HepG2 (cell line): ENCODE results near the gene RAB39A. TPM values are rescaled to one million over a fixed set of nuclear protein-coding genes. Genes with fewer than 3 reads are reported as not detected.
A peak's percentile ranks its signal among the peaks of the same experiment; 100 is the strongest.

Experiments
- BCL6 ChIP-seq: IDR thresholded peaks from 2 replicates; pipeline ENCODE4 v1.6.1; 2016; ENCODE audit warnings: missing genetic modification reagents, missing compliant biosample characterization
- BRCA1 ChIP-seq: sonication (generic); formaldehyde crosslinking; IDR thresholded peaks from 2 replicates; pipeline ENCODE4 v1.4.0; 2020; ENCODE audit warnings: missing genetic modification reagents
- CENPT ChIP-seq: sonication (generic); formaldehyde crosslinking; IDR thresholded peaks from 2 replicates; pipeline ENCODE4 v1.8.0; 2022; ENCODE audit warnings: low read depth, mild to moderate bottlenecking, moderate library complexity, missing genetic modification reagents
- ELF4 ChIP-seq: sonication (generic); formaldehyde crosslinking; IDR thresholded peaks from 2 replicates; pipeline ENCODE4 v1.5.0; 2020; ENCODE audit warnings: missing genetic modification reagents, mild to moderate bottlenecking, moderate library complexity, borderline replicate concordance
- HNRNPL ChIP-seq: fragments of 200-400 bp; formaldehyde crosslinking; IDR thresholded peaks from 2 replicates; pipeline ENCODE4 v1.6.1; 2017; ENCODE audit warnings: mild to moderate bottlenecking, low read depth, low read length
- KDM2A ChIP-seq: sonication (generic); formaldehyde crosslinking; IDR thresholded peaks from 2 replicates; pipeline ENCODE4 v1.4.0; 2020; ENCODE audit warnings: low read depth, missing genetic modification reagents, borderline replicate concordance
- KMT2B ChIP-seq: IDR thresholded peaks from 2 replicates; pipeline ENCODE4 v1.6.1; 2016; ENCODE audit warnings: missing genetic modification reagents, missing compliant biosample characterization
- MBNL3 ChIP-seq: fragments of 250-450 bp; sonication (Bioruptor Pico); conservative IDR thresholded peaks from 2 replicates; pipeline ENCODE4 v1.8.0; 2022; ENCODE audit warnings: mild to moderate bottlenecking, inconsistent platforms
- NCOA1 ChIP-seq: sonication (generic); formaldehyde crosslinking; IDR thresholded peaks from 2 replicates; pipeline ENCODE4 v1.9.0; 2021; ENCODE audit warnings: missing genetic modification reagents
- RAD21 ChIP-seq: fragments of 450-650 bp; formaldehyde crosslinking; IDR thresholded peaks from 2 replicates; pipeline ENCODE4 v1.5.0; 2020; ENCODE audit warnings: mild to moderate bottlenecking
- SP140L ChIP-seq: sonication (generic); formaldehyde crosslinking; IDR thresholded peaks from 2 replicates; pipeline ENCODE4 v1.4.0; 2020; ENCODE audit warnings: missing genetic modification reagents, borderline replicate concordance
- ZBTB38 ChIP-seq: sonication (generic); formaldehyde crosslinking; IDR thresholded peaks from 2 replicates; pipeline ENCODE4 v1.5.1; 2020; ENCODE audit warnings: mild to moderate bottlenecking, missing genetic modification reagents
- ZBTB7A ChIP-seq: sonication (generic); formaldehyde crosslinking; IDR thresholded peaks from 2 replicates; pipeline ENCODE4 v1.8.0; 2022; ENCODE audit warnings: mild to moderate bottlenecking, missing genetic modification reagents
- ZKSCAN5 ChIP-seq: sonication (generic); formaldehyde crosslinking; IDR thresholded peaks from 2 replicates; pipeline ENCODE4 v1.5.1; 2020; ENCODE audit warnings: mild to moderate bottlenecking, missing genetic modification reagents
- ZMYM4 ChIP-seq: sonication (generic); formaldehyde crosslinking; IDR thresholded peaks from 2 replicates; pipeline ENCODE4 v1.8.1; 2023; ENCODE audit warnings: mild to moderate bottlenecking, missing genetic modification reagents
- polyA plus RNA-seq, 8 experiments: library from polyadenylated mRNA; depleted of rRNA in 3 of 8; stranded (reverse) in 7 of 8; unstranded in 1 of 8; fragments of >200 nt; fragmentation: Illumina TruSeq in 4 of 8; extraction: Trizol in 4 of 8; gene quantifications; 2 replicates each; pipeline versions ENCODE4 v1.2.1 to v1.2.3, GENCODE V29; 2011 to 2016; ENCODE audit warnings: low read depth in 4 of 8, missing spikeins in 1 of 8, mixed read lengths in 1 of 8; ENCODE audit not compliant: insufficient read depth in 1 of 8
- total RNA-seq, 5 experiments: library from RNA; depleted of rRNA; stranded (reverse); fragments of >200 nt; fragmentation: Illumina TruSeq; extraction: Trizol; gene quantifications; 2 replicates each; pipeline ENCODE4 v1.2.3, GENCODE V29; 2016; ENCODE audit warnings: low read depth in 1 of 5
- TF ChIP-seq, protein P1 (sequence below): sonication (generic); formaldehyde crosslinking; IDR thresholded peaks from 2 replicates; pipeline ENCODE4 v1.4.0; 2020; ENCODE audit warnings: missing genetic modification reagents
- TF ChIP-seq, protein P2 (sequence below): sonication (generic); formaldehyde crosslinking; IDR thresholded peaks from 2 replicates; pipeline ENCODE4 v1.5.1; 2020; ENCODE audit warnings: mild to moderate bottlenecking, missing genetic modification reagents, moderate library complexity
- TF ChIP-seq, protein P3 (sequence below): sonication (generic); formaldehyde crosslinking; IDR thresholded peaks from 2 replicates; pipeline ENCODE4 v1.4.0; 2020; ENCODE audit warnings: missing genetic modification reagents, borderline replicate concordance
- TF ChIP-seq, protein P4 (sequence below): sonication (generic); formaldehyde crosslinking; IDR thresholded peaks from 2 replicates; pipeline ENCODE4 v1.8.1; 2022; ENCODE audit warnings: low read depth, mild to moderate bottlenecking, missing genetic modification reagents

The RAB39A gene
- total and polyA plus RNA-seq, 2 of the 13 experiments (the other 11 are each of a cell fraction or from before 2014, with no cell fraction given) = not detected

DNA sequence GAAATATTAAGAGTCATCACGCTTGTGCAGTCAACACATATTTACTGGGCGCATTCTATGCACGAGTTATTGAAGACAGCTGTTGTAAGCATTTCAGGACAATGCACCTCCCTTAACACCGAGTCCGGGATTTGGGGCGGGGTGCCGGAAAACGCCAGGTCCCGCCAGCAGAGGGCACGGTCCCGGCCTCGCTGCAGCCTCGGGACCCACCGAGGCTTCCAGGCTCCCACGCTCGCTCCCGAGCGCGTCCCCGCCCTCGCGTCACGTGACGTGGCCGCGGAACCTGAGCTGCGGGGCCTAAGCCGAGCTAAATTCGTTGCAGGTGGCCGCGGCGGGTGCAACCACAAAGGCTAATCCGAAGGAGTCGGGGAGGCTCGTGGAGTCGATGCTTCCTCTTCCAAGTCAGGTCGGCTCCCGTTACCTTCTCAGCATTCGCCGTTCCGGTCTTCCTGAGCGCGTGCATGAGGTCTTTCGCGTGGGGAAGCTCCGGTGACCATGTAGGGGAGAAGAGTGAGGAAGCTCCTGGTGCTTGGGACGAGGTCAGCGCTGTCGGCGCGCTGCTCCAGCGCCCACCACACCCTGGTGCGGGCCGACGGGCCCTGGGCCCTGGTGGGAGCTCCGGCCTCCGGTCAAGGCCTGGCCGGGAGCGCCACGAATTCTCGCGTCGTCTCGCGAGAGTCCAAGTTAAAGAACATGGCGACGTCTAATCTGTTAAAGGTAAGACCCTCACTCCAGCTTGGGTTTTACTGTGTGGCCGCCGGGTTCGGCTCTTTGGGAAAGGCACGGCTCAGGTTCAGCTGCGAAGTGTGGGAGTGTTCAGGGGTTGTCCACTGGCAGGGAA, 80.6 kb downstream of the RAB39A start, which contains the start of gene CUL5 (continued):
- TF ChIP-seq ZBTB38 (CRISPR knock-in tag) (peak; percentile 83; the same call in 1 of the 2 replicates), CENPT (CRISPR knock-in tag) (no peak), SP140L (no peak), ELF4 (CRISPR knock-in tag) (no peak; the same call in 1 of the 2 replicates), NCOA1 (CRISPR knock-in tag) (peak; percentile 88; the same call in 1 of the 2 replicates), ZMYM4 (peak; percentile 90), KDM2A (CRISPR knock-in tag) (peak; percentile 86), ZBTB7A (peak; percentile 53), KMT2B (peak; percentile 95), RAD21 (CRISPR knock-in tag) (peak; percentile 80), BCL6 (CRISPR knock-in tag) (peak; percentile 7; the same call in 1 of the 2 replicates), ZKSCAN5 (CRISPR knock-in tag) (no peak), HNRNPL (no peak), MBNL3 (CRISPR knock-in tag) (no peak), BRCA1 (CRISPR knock-in tag) (0 out of 2 replicates have a peak, but pooled peaks have one; percentile 78)
- TF ChIP-seq, protein P1, sequence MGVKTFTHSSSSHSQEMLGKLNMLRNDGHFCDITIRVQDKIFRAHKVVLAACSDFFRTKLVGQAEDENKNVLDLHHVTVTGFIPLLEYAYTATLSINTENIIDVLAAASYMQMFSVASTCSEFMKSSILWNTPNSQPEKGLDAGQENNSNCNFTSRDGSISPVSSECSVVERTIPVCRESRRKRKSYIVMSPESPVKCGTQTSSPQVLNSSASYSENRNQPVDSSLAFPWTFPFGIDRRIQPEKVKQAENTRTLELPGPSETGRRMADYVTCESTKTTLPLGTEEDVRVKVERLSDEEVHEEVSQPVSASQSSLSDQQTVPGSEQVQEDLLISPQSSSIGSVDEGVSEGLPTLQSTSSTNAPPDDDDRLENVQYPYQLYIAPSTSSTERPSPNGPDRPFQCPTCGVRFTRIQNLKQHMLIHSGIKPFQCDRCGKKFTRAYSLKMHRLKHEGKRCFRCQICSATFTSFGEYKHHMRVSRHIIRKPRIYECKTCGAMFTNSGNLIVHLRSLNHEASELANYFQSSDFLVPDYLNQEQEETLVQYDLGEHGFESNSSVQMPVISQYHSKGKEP = no peak
- TF ChIP-seq, protein P2, sequence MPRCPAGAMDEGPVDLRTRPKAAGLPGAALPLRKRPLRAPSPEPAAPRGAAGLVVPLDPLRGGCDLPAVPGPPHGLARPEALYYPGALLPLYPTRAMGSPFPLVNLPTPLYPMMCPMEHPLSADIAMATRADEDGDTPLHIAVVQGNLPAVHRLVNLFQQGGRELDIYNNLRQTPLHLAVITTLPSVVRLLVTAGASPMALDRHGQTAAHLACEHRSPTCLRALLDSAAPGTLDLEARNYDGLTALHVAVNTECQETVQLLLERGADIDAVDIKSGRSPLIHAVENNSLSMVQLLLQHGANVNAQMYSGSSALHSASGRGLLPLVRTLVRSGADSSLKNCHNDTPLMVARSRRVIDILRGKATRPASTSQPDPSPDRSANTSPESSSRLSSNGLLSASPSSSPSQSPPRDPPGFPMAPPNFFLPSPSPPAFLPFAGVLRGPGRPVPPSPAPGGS (CRISPR knock-in tag) = peak; percentile 91
- TF ChIP-seq, protein P3, sequence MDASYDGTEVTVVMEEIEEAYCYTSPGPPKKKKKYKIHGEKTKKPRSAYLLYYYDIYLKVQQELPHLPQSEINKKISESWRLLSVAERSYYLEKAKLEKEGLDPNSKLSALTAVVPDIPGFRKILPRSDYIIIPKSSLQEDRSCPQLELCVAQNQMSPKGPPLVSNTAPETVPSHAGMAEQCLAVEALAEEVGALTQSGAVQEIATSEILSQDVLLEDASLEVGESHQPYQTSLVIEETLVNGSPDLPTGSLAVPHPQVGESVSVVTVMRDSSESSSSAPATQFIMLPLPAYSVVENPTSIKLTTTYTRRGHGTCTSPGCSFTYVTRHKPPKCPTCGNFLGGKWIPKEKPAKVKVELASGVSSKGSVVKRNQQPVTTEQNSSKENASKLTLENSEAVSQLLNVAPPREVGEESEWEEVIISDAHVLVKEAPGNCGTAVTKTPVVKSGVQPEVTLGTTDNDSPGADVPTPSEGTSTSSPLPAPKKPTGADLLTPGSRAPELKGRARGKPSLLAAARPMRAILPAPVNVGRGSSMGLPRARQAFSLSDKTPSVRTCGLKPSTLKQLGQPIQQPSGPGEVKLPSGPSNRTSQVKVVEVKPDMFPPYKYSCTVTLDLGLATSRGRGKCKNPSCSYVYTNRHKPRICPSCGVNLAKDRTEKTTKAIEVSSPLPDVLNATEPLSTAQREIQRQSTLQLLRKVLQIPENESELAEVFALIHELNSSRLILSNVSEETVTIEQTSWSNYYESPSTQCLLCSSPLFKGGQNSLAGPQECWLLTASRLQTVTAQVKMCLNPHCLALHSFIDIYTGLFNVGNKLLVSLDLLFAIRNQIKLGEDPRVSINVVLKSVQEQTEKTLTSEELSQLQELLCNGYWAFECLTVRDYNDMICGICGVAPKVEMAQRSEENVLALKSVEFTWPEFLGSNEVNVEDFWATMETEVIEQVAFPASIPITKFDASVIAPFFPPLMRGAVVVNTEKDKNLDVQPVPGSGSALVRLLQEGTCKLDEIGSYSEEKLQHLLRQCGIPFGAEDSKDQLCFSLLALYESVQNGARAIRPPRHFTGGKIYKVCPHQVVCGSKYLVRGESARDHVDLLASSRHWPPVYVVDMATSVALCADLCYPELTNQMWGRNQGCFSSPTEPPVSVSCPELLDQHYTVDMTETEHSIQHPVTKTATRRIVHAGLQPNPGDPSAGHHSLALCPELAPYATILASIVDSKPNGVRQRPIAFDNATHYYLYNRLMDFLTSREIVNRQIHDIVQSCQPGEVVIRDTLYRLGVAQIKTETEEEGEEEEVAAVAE = peak; percentile 77; the same call in 1 of the 2 replicates
- TF ChIP-seq, protein P4, sequence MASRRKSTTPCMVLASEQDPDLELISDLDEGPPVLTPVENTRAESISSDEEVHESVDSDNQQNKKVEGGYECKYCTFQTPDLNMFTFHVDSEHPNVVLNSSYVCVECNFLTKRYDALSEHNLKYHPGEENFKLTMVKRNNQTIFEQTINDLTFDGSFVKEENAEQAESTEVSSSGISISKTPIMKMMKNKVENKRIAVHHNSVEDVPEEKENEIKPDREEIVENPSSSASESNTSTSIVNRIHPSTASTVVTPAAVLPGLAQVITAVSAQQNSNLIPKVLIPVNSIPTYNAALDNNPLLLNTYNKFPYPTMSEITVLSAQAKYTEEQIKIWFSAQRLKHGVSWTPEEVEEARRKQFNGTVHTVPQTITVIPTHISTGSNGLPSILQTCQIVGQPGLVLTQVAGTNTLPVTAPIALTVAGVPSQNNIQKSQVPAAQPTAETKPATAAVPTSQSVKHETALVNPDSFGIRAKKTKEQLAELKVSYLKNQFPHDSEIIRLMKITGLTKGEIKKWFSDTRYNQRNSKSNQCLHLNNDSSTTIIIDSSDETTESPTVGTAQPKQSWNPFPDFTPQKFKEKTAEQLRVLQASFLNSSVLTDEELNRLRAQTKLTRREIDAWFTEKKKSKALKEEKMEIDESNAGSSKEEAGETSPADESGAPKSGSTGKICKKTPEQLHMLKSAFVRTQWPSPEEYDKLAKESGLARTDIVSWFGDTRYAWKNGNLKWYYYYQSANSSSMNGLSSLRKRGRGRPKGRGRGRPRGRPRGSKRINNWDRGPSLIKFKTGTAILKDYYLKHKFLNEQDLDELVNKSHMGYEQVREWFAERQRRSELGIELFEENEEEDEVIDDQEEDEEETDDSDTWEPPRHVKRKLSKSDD (CRISPR knock-in tag) = 0 out of 2 replicates have a peak, but pooled peaks have one; percentile 25
